ENCODE results near the gene PDCD2L. TPM values are rescaled to one million over a fixed set of nuclear protein-coding genes. Genes with fewer than 3 reads are reported as not detected.
"Not testable (repeated sequence)": the region's sequence is repeated elsewhere in the genome, so short reads cannot be mapped to it uniquely, and the experiment has no call there.

Gene PDCD2L
- total RNA-seq, 1 donor from 2014 or later: 10.6 TPM

GRCh38 chr19:34455783-34456480 is 51.7 kb downstream of the PDCD2L start:
- intact Hi-C loops (cut with DNase I); DNase-seq (ENCODE audit: missing footprints); ATAC-seq: not testable (repeated sequence)

GRCh38 chr19:34457446-34457845 is 53.2 kb downstream of the PDCD2L start:
- no peak for DNase-seq (ENCODE audit: missing footprints)
- intact Hi-C loops (cut with DNase I): no loop called here
- ATAC-seq: no peak

- intact Hi-C loops (cut with DNase I): loop anchor here (2.0 kb wide), 1 partner anchor 30 kb away; the partner anchor contains the start of gene UBA2
- DNase-seq (ENCODE audit: missing footprints) (no peak), ATAC-seq (no peak)
Observed at GRCh38 chr19:34458677-34459076, 54.5 kb downstream of the PDCD2L start.

GRCh38 chr19:34459614-34460013 is 55.4 kb downstream of the PDCD2L start:
- intact Hi-C loops (cut with DNase I): loop anchor here (2.0 kb wide), 1 partner anchor 31 kb away; the partner anchor contains the start of gene UBA2
- no peak for DNase-seq (ENCODE audit: missing footprints)
- no peak for ATAC-seq

GRCh38 chr19:34461375-34462100 is 57.3 kb downstream of the PDCD2L start:
- intact Hi-C loops (cut with DNase I): no loop called here
- no peak for DNase-seq (ENCODE audit: missing footprints)
- peak; percentile 80 for ATAC-seq

- intact Hi-C loops (cut with DNase I); ATAC-seq: not testable (repeated sequence)
- DNase-seq (ENCODE audit: missing footprints): peak; percentile 33
Observed at GRCh38 chr19:34464785-34465184, 60.6 kb downstream of the PDCD2L start.

- intact Hi-C loops (cut with DNase I): no loop called here
- ATAC-seq (peak; percentile 62), DNase-seq (ENCODE audit: missing footprints) (no peak)
Observed at GRCh38 chr19:34468409-34468808, 64.2 kb downstream of the PDCD2L start.

- DNase-seq (ENCODE audit: missing footprints); ATAC-seq; intact Hi-C loops (cut with DNase I): not testable (repeated sequence)
Observed at GRCh38 chr19:34469026-34469425, 64.8 kb downstream of the PDCD2L start.

GRCh38 chr19:34471906-34472700 is 67.9 kb downstream of the PDCD2L start:
- intact Hi-C loops (cut with DNase I): no loop called here
- peak; percentile 48 for DNase-seq (ENCODE audit: missing footprints)
- no peak for ATAC-seq

- ATAC-seq: no peak
- intact Hi-C loops (cut with DNase I): no loop called here
- no peak for DNase-seq (ENCODE audit: missing footprints)
Observed at GRCh38 chr19:34474233-34474989, 70.2 kb downstream of the PDCD2L start.

- intact Hi-C loops (cut with DNase I): no loop called here
- DNase-seq (ENCODE audit: missing footprints) (no peak), ATAC-seq (no peak)
Observed at GRCh38 chr19:34475026-34475974, 71.1 kb downstream of the PDCD2L start.

Other genes with a start within 250 kb of the PDCD2L start
- gene LSM14A, start 231.9 kb upstream of the PDCD2L start, total RNA-seq: 70.6 TPM
- 16.3 TPM for gene GARRE1, start 149.8 kb upstream of the PDCD2L start, total RNA-seq
- 533 TPM for gene GPI, start 39.2 kb upstream of the PDCD2L start, total RNA-seq
- 42.4 TPM for gene UBA2, start 24.0 kb downstream of the PDCD2L start, total RNA-seq
- gene WTIP, start 77.4 kb downstream of the PDCD2L start, total RNA-seq: 21.8 TPM

All from Right ventricle myocardium inferior (tissue), 1 donor.